Erythroblast (primary cell): ENCODE measurements around the gene MBD5.

ENCODE experiments used
- GATA1 ChIP-seq: IDR thresholded peaks from 2 replicates; pipeline ENCODE4 v1.6.1; 2011; ENCODE audit warnings: low read depth, mild to moderate bottlenecking, control low read depth, low read length, moderate library complexity
- POLR2A ChIP-seq: IDR thresholded peaks from 2 replicates; pipeline ENCODE4 v1.6.1; 2011; ENCODE audit warnings: mild to moderate bottlenecking, low read length

DNA sequence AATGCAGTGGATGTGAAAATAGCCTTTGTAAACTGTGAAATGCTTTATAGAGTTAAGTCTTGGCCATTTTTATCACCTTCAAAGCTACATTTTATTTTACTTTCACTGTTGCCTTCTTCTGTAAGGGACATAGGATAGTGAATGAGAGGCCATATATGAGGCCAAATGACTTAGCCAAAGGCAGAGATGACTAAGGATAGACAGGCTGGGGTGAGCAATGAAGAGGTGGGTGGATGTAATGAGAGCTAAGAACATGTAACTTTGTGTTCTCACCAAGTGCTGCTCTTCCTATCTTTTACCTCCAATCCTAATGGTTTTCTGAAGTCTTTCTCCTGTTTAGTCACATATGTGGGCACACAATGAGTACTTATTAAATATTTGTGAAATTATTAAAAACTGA is 101.9 kb downstream of the MBD5 start:
- TF ChIP-seq POLR2A (no peak), GATA1 (no peak)
